ENCODE data around the gene NEMP2. TPM values are rescaled to one million over a fixed set of nuclear protein-coding genes. Genes with fewer than 3 reads are reported as not detected.

The NEMP2 gene
- total RNA-seq, result 3.5 TPM
- long read RNA-seq, full-length matches to known transcripts, result 1 of 1 reads
- long read RNA-seq, partial matches to known transcripts, result 0 of 1 reads
- long read RNA-seq, other reads (novel, unspliced or antisense), result 0 of 1 reads

- peak; percentile 95 for DNase-seq (ENCODE audit: missing footprints)
- intact Hi-C loops (cut with DNase I), result loop anchor here (1.0 to 5.0 kb wide), 3 partner anchors 48 to 114 kb away; no protein-coding TSS in a partner anchor
- ATAC-seq, result peak; percentile 94
Observed at GRCh38 chr2:190534310-190535120, at the start of gene NEMP2. NEMP2 (minus strand) TSS chr2:190534722; CDS start chr2:190534655, 67 bp downstream.

- intact Hi-C loops (cut with DNase I), result loop anchor here (5.0 kb wide), 1 partner anchor 51 kb away; the partner anchor contains the start of gene NEMP2
- peak; percentile 63 for DNase-seq (ENCODE audit: missing footprints)
- ATAC-seq, result peak; percentile 58
Observed at GRCh38 chr2:190583507-190584337, 49.2 kb upstream of the NEMP2 start.

- ATAC-seq (no peak), DNase-seq (ENCODE audit: missing footprints) (no peak)
- intact Hi-C loops (cut with DNase I), result loop anchor here (5.0 kb wide), 1 partner anchor 51 kb away; the partner anchor contains the start of gene NEMP2
Observed at GRCh38 chr2:190582736-190583506, 48.4 kb upstream of the NEMP2 start.

GRCh38 chr2:190582019-190582418 is 47.5 kb upstream of the NEMP2 start:
- no peak for DNase-seq (ENCODE audit: missing footprints)
- intact Hi-C loops (cut with DNase I), result loop anchor here (5.0 kb wide), 1 partner anchor 50 kb away; the partner anchor contains the start of gene NEMP2
- no peak for ATAC-seq

GRCh38 chr2:190579915-190580846 is 45.7 kb upstream of the NEMP2 start:
- DNase-seq (ENCODE audit: missing footprints) (no peak), ATAC-seq (no peak)
- intact Hi-C loops (cut with DNase I), result loop anchor here (5.0 kb wide), 2 partner anchors 48 to 67 kb away; partner anchors contain the start of genes NAB1 and NEMP2

DNA sequence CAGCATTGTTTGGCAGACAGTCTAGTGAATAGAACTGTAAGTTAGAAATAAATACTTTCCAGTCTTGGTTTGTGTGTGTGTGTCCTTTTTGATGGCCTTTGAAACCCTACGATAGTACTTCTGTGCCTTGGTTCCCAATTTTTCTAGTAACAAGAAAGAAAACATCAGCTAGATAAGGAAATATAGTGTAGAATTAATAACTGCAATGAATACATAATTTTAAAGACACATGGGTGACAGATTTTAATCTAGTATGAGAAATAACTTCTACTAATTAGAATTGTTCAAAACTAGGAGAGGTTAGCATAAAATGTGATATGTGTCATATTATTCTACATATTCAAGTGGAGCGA is 44.5 kb upstream of the NEMP2 start:
- no peak for DNase-seq (ENCODE audit: missing footprints)
- ATAC-seq, result no peak
- intact Hi-C loops (cut with DNase I), result loop anchor here (5.0 kb wide), 1 partner anchor 68 kb away; the partner anchor contains the start of gene NAB1

DNA sequence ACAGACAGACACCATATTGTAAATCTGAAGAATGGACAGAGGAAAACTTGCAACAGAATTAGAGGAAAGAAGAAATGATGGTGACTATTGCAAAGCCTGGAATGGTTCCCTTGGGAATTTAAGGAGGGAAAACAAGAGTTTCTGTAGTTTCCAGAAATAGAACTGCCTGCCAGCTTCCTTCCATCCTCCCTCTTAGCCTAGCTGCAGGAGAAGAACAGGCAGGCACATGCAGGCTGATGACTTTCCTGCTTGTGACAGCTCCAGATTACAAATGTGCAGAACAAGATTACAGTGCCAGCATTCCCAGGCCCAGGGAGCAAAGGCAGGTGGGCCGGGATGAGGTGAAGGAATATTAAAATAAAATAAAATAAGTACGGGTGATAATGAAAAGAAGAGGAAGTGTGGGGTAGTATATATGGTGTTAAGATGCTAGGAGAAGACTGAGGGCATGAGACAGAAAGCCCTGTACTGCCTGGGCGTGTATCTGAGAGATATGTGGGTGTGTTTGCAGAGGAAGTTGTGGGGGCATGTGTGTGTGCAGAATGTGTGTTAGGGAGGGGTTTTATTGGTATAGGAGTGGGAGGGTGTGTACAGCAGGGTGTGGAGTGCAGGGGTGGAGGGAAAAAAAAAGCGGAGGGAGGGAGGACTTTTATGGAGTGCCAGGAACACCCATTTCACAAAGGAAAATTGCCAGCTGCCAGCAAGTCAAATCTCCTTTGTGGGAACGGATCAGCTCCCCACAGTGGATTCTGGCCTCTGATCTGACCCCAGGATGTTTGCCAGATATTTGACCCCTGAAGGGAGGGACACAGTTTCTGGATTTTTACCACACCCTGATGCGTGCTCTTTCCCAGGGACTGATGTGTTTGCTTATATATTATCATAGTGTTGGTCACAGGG is 43.9 kb upstream of the NEMP2 start:
- peak; percentile 64 for ATAC-seq
- DNase-seq (ENCODE audit: missing footprints), result no peak
- intact Hi-C loops (cut with DNase I), result loop anchor here (5.0 kb wide), 1 partner anchor 69 kb away; the partner anchor contains the start of gene NAB1

- ATAC-seq (peak; percentile 58), DNase-seq (ENCODE audit: missing footprints) (no peak)
- intact Hi-C loops (cut with DNase I), result loop anchor here (5.0 kb wide), 1 partner anchor 71 kb away; the partner anchor contains the start of gene NAB1
Observed at GRCh38 chr2:190576573-190576972, 42.1 kb upstream of the NEMP2 start.

- DNase-seq (ENCODE audit: missing footprints), result no peak
- intact Hi-C loops (cut with DNase I), result loop anchor here (5.0 kb wide), 1 partner anchor 72 kb away; the partner anchor contains the start of gene NAB1
- no peak for ATAC-seq
Observed at GRCh38 chr2:190575263-190575662, 40.7 kb upstream of the NEMP2 start.

GRCh38 chr2:190574169-190574568 is 39.6 kb upstream of the NEMP2 start:
- no peak for ATAC-seq
- intact Hi-C loops (cut with DNase I), result no loop called here
- no peak for DNase-seq (ENCODE audit: missing footprints)

DNA sequence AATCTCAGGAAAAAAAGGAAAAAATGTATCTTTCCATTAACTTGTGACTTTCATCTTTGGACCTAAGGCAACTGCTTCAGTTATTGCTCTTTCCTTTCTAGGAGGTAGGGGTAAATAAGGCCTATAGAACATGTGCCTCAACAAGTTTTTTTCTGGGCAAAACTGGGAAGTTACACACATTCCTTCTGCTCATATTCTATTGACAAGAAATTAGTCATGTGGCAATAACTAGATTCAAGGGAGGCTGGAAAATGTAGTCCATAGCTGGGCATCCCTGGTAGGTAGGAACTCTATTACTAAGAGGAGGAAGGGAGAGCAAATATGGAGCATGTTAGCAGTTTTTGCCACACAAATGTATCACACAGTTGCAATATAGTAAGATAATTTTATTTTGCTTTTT is 37.7 kb upstream of the NEMP2 start:
- intact Hi-C loops (cut with DNase I), result no loop called here
- ATAC-seq (no peak), DNase-seq (ENCODE audit: missing footprints) (no peak)

DNA sequence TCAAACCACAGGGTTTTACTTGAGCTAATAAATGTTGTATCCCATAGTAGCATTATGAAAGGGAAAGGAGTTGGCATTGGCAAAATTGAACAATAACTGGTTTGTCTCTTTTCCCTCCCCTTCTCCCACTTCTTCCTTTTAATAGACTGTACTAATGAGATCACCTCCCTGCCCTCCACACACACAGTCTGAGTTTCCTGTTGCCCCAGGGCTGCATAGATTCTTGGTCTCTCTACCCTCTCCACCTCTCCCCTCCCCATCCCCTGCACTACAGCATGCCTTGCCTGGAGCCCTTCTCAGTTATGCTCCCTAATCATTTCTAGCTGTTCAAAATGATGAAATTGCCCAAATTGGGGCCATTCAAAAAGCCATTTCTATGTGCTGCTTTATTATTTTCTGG is 37.2 kb upstream of the NEMP2 start:
- no peak for DNase-seq (ENCODE audit: missing footprints)
- intact Hi-C loops (cut with DNase I), result no loop called here
- ATAC-seq, result no peak

- no peak for ATAC-seq
- intact Hi-C loops (cut with DNase I), result no loop called here
- DNase-seq (ENCODE audit: missing footprints), result no peak
Observed at GRCh38 chr2:190570871-190571270, 36.3 kb upstream of the NEMP2 start.

- intact Hi-C loops (cut with DNase I), result no loop called here
- DNase-seq (ENCODE audit: missing footprints), result no peak
Observed at GRCh38 chr2:190569994-190570755, 35.7 kb upstream of the NEMP2 start.

GRCh38 chr2:190564838-190565237 is 30.3 kb upstream of the NEMP2 start:
- intact Hi-C loops (cut with DNase I), result no loop called here
- ATAC-seq (no peak), DNase-seq (ENCODE audit: missing footprints) (no peak)

More at GRCh38 chr2:190569994-190570755, 35.7 kb upstream of the NEMP2 start:
- ATAC-seq, result no peak

GRCh38 chr2:190563646-190564045 is 29.1 kb upstream of the NEMP2 start:
- no peak for DNase-seq (ENCODE audit: missing footprints)
- intact Hi-C loops (cut with DNase I), result no loop called here
- no peak for ATAC-seq
